Endothelial cell of umbilical vein (primary cell): ENCODE results near the gene EFCAB3. TPM values are rescaled to one million over a fixed set of nuclear protein-coding genes. Genes with fewer than 3 reads are reported as not detected.
A peak's percentile ranks its signal among the peaks of the same experiment; 100 is the strongest.
"Not testable (repeated sequence)": the region's sequence is repeated elsewhere in the genome, so short reads cannot be mapped to it uniquely, and the experiment has no call there.

Experiments
- BruUV-seq: library from RNA; stranded (reverse); fragments of 400-500 nt; replicated peaks from 2 replicates; lab custom pipeline; 2021; lab: Mats Ljungman, UMichigan
- CTCF ChIA-PET: fragments of 300-600, 350-600 bp; sonication (Branson Sonifier 250); formaldehyde crosslinking; loops from one replicate; lab custom pipeline; 2021; ENCODE audit warnings: antibody characterized with exemption, inconsistent platforms; lab: Charles Lee
- POLR2A ChIA-PET: fragments of 300-600, 350-600 bp; sonication (Branson Sonifier 250); formaldehyde crosslinking; loops from one replicate; lab custom pipeline; 2021; ENCODE audit warnings: antibody characterized with exemption, inconsistent platforms; lab: Charles Lee
- DNase-seq: peaks from one replicate; pipeline ENCODE4 v3.0.0-alpha.2; 2011; ENCODE audit warnings: low read depth, low spot score
- FAIRE-seq: peaks from 2 replicates; lab custom pipeline; 2011; peaks lifted over from hg19 to GRCh38; lab: Jason Lieb, UNC
- H2AFZ ChIP-seq: 2 replicates; pipeline ENCODE4 v1.6.0; 2012; ENCODE audit warnings: low read depth, low read length, control low read depth, inconsistent platforms
- H3K27ac ChIP-seq: 2 replicates; pipeline ENCODE4 v1.5.1; 2011; ENCODE audit warnings: low read depth, mild to moderate bottlenecking, control low read depth, low read length, moderate library complexity; ENCODE audit not compliant: insufficient read depth
- H3K27me3 ChIP-seq, 2 experiments: 2 replicates each; pipeline versions ENCODE4 v1.6.0 to v1.6.1; 2011; ENCODE audit warnings: low read length in 2 of 2, mixed read lengths in 1 of 2; ENCODE audit not compliant: control insufficient read depth in 2 of 2, insufficient read depth in 2 of 2
- H3K36me3 ChIP-seq, 2 experiments: 2 replicates in 1 of 2; 3 replicates in 1 of 2; pipeline ENCODE4 v1.5.1; 2011; ENCODE audit warnings: low read length in 2 of 2, mild to moderate bottlenecking in 1 of 2, moderate library complexity in 1 of 2; ENCODE audit not compliant: control insufficient read depth in 2 of 2, insufficient read depth in 2 of 2; ENCODE audit errors: extremely low read depth in 1 of 2
- H3K4me1 ChIP-seq: 3 replicates; pipeline ENCODE4 v1.5.1; 2011; ENCODE audit warnings: mild to moderate bottlenecking, low read length; ENCODE audit not compliant: control insufficient read depth, insufficient read depth; ENCODE audit errors: extremely low read depth
- H3K4me2 ChIP-seq: 2 replicates; pipeline ENCODE4 v1.6.1; 2011; ENCODE audit warnings: low read length, control low read depth, mixed read lengths; ENCODE audit not compliant: insufficient read depth
- H3K4me3 ChIP-seq, 3 experiments: fragments of 200-600 bp in 1 of 3; sonication (generic), shearing (Covaris generic) in 1 of 3; replicated peaks in 1 of 3; 2 replicates each; pipeline ENCODE4 v1.5.1; 2011 to 2016; ENCODE audit warnings: control low read depth in 3 of 3, low read length in 3 of 3, mild to moderate bottlenecking in 2 of 3, inconsistent platforms in 1 of 3, low read depth in 1 of 3, moderate library complexity in 1 of 3; ENCODE audit not compliant: insufficient read depth in 1 of 3
- H3K79me2 ChIP-seq: 2 replicates; pipeline ENCODE4 v1.6.0; 2012; ENCODE audit warnings: low read length, inconsistent platforms; ENCODE audit not compliant: control insufficient read depth, insufficient read depth
- H3K9ac ChIP-seq: replicated peaks from 2 replicates; pipeline ENCODE3; 2011; ENCODE audit warnings: low read length, control low read depth; ENCODE audit not compliant: insufficient read depth; ENCODE audit errors: extremely low read depth
- H3K9me1 ChIP-seq: replicated peaks from 3 replicates; pipeline ENCODE4 v1.6.0; 2011; ENCODE audit warnings: mild to moderate bottlenecking, low read length; ENCODE audit not compliant: control insufficient read depth, insufficient read depth; ENCODE audit errors: extremely low read depth
- H3K9me3 ChIP-seq: replicated peaks from 2 replicates; pipeline ENCODE4 v1.5.1; 2012; ENCODE audit warnings: low read length, inconsistent platforms; ENCODE audit not compliant: control insufficient read depth, insufficient read depth
- H4K20me1 ChIP-seq: replicated peaks from 2 replicates; pipeline ENCODE3; 2011; ENCODE audit warnings: mild to moderate bottlenecking, low read length; ENCODE audit not compliant: control insufficient read depth, insufficient read depth; ENCODE audit errors: extremely low read depth
- dilution Hi-C: fragments of 300-500 bp; cut with MboI; formaldehyde crosslinking; loops from one replicate; pipeline ENCODE4 v1.15.0; 2019; ENCODE audit warnings: low sequenced_read_pairs; ENCODE audit not compliant: extremely low pct_ligation_motif_present
- intact Hi-C: fragments of 100-400 bp; cut with micrococcal nuclease; formaldehyde crosslinking; loops from one replicate; pipeline ENCODE4 v1.10.0; 2022
- polyA plus RNA-seq, 4 experiments: library from polyadenylated mRNA; depleted of rRNA in 3 of 4; stranded (reverse) in 3 of 4; unstranded in 1 of 4; fragments of >200 nt; gene quantifications; 2 replicates each; pipeline versions ENCODE4 v1.2.1 to v1.2.3, GENCODE V29; 2011 to 2012; ENCODE audit warnings: missing spikeins in 1 of 4
- total RNA-seq: library from RNA; stranded (reverse); gene quantifications from 2 replicates; pipeline ENCODE4 v1.2.3, GENCODE V29; 2021

The EFCAB3 gene
- total and polyA plus RNA-seq, 2 donors (not counting 3 experiments of a cell fraction or from before 2014, with no cell fraction given), result not detected

DNA sequence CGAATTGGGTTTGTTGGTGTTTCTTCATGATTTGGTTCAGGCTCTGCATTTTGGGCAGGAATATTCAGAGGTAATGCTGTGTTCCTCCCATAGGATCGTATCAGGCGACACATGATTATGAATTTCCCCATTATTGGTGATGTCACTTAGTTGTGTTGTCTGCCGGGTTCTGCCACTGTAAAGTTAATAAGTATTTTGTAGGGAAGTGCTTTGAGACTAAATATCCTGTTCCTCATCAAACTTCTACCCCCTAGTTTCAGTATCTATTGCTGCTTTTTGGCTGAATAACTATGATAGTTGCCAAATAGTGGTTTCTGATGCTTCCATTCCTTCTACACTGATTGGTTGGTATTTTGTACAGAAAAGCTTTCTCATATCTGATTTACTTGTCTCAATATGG, 71.8 kb downstream of the EFCAB3 start:
- H4K20me1 ChIP-seq, H2AFZ ChIP-seq, H3K4me1 ChIP-seq, H3K4me2 ChIP-seq, H3K27me3 ChIP-seq, H3K4me3 ChIP-seq, intact Hi-C loops, H3K27ac ChIP-seq, H3K9me3 ChIP-seq, H3K9ac ChIP-seq, DNase-seq, H3K9me1 ChIP-seq, H3K36me3 ChIP-seq, dilution Hi-C loops, BruUV-seq, H3K79me2 ChIP-seq, POLR2A ChIA-PET, CTCF ChIA-PET: not testable (repeated sequence)
- peak; percentile 21 for FAIRE-seq

DNA sequence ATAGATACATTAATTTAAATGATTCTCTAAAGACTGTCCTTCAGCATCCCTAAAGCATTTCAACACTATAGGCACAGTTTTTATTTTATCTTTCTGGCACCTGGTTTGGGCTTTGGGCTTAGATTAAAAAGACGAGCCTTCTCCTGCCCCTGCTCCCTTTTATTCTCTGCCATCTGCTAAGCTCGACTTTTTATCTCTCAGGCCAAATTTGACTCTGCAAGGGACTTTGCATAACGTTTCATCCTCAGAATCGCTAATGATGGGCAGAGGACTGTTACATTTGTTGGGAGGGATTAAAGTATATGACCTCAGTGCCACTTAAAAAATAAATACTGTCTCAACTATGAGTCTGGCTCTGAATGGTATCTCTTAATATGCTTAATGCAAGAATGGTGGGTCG, 72.7 kb downstream of the EFCAB3 start:
- H4K20me1 ChIP-seq, H3K27ac ChIP-seq, H3K4me3 ChIP-seq, POLR2A ChIA-PET, H2AFZ ChIP-seq, DNase-seq, H3K4me1 ChIP-seq, H3K9me1 ChIP-seq, intact Hi-C loops, H3K27me3 ChIP-seq, dilution Hi-C loops, H3K4me2 ChIP-seq, H3K36me3 ChIP-seq, CTCF ChIA-PET, BruUV-seq, H3K9ac ChIP-seq, FAIRE-seq, H3K9me3 ChIP-seq, H3K79me2 ChIP-seq: not testable (repeated sequence)

DNA sequence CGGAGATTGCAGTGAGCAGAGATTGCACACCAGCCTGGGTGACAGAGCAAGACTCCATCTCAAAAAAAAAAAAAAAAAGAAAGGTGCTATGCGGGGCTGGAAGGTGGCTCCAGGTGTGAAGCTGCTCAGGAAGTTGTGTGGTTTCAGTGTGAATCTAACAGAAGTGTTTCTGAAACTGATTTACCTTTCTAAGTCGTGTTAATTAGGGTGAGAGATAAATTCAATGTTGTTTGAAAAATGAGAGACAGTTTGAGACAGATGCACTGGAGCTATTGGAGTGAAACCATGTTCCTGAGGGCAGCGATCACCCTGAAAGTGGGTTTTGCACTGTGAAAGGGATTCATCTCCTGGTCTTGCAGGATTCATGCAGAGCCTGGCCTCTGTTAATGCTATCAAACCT, 73.3 kb downstream of the EFCAB3 start:
- intact Hi-C loops, POLR2A ChIA-PET, dilution Hi-C loops: not testable (repeated sequence)

DNA sequence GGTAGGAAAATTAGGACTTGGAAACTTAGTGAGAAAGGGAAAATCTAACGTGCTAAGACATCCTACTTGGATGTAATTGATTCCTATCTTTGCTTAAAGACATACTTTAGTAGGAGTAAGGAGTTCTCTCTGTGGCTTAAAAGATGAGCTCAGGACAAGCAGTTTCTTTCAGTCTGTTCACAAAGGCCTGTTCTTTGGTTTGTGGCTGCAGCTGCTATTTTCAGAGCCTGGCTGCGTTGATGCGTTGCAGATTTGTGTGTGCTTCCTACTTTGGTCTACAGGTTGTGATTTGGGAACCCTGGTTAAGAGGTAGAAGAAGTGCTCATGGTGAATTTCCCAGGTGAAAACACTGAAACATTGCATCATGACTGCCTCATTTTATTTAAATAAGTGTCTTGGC, 73.8 kb downstream of the EFCAB3 start:
- H3K36me3 ChIP-seq, H3K4me2 ChIP-seq, CTCF ChIA-PET, H3K9me1 ChIP-seq, H3K9me3 ChIP-seq, FAIRE-seq, H2AFZ ChIP-seq, H3K4me1 ChIP-seq, POLR2A ChIA-PET, H4K20me1 ChIP-seq, H3K27me3 ChIP-seq, H3K27ac ChIP-seq, dilution Hi-C loops, H3K4me3 ChIP-seq, BruUV-seq, H3K9ac ChIP-seq, H3K79me2 ChIP-seq, DNase-seq, intact Hi-C loops: not testable (repeated sequence)

More for the DNA sequence above, 73.3 kb downstream of the EFCAB3 start:
- H3K27me3 ChIP-seq, H3K9me1 ChIP-seq, H3K4me1 ChIP-seq, H3K9ac ChIP-seq, H3K79me2 ChIP-seq, BruUV-seq, CTCF ChIA-PET, H3K36me3 ChIP-seq, H3K27ac ChIP-seq, DNase-seq, H4K20me1 ChIP-seq, H3K4me3 ChIP-seq, FAIRE-seq, H2AFZ ChIP-seq, H3K9me3 ChIP-seq, H3K4me2 ChIP-seq: not testable (repeated sequence)
